Liver (tissue), 9 donors: ENCODE measurements around the gene CTLA4. TPM values are rescaled to one million over a fixed set of nuclear protein-coding genes. Genes with fewer than 3 reads are reported as not detected.

Source experiments
- DNase-seq: peaks from one replicate; pipeline ENCODE4 v3.0.0-alpha.2; 2017; ENCODE audit warnings: low spot score
- H3K27ac ChIP-seq, 2 donors: one replicate each; pipeline ENCODE4 v1.7.0; 2013; ENCODE audit warnings: inconsistent platforms in 2 of 2, low read length in 2 of 2, control low read depth in 1 of 2, low read depth in 1 of 2, mild to moderate bottlenecking in 1 of 2
- H3K27me3 ChIP-seq, 4 donors: one replicate each; pipeline versions ENCODE4 v1.6.1 to v1.7.0; 2013; ENCODE audit warnings: low read length in 3 of 4, inconsistent platforms in 1 of 4, mild to moderate bottlenecking in 1 of 4, moderate library complexity in 1 of 4; ENCODE audit not compliant: control insufficient read depth in 4 of 4, insufficient read depth in 4 of 4
- H3K36me3 ChIP-seq, 4 donors: one replicate each; pipeline versions ENCODE4 v1.6.1 to v1.7.0; 2013; ENCODE audit warnings: low read length in 3 of 4, mild to moderate bottlenecking in 3 of 4, low read depth in 1 of 4, moderate library complexity in 1 of 4; ENCODE audit not compliant: control insufficient read depth in 4 of 4, insufficient read depth in 3 of 4
- H3K4me1 ChIP-seq, 4 donors: one replicate each; pipeline versions ENCODE4 v1.6.1 to v1.7.0; 2013; ENCODE audit warnings: low read length in 3 of 4, mild to moderate bottlenecking in 3 of 4, moderate library complexity in 1 of 4; ENCODE audit not compliant: control insufficient read depth in 4 of 4, insufficient read depth in 4 of 4
- H3K4me3 ChIP-seq, 3 donors: one replicate each; pipeline versions ENCODE4 v1.6.1 to v1.7.0; 2013; ENCODE audit warnings: low read length in 3 of 3, control low read depth in 1 of 3, low read depth in 1 of 3, mild to moderate bottlenecking in 1 of 3
- H3K9ac ChIP-seq, 2 donors: one replicate each; pipeline ENCODE4 v1.7.0; 2013; ENCODE audit warnings: low read length in 2 of 2, mild to moderate bottlenecking in 2 of 2, moderate library complexity in 2 of 2, control low read depth in 1 of 2, low read depth in 1 of 2
- H3K9me3 ChIP-seq, 4 donors: one replicate each; pipeline versions ENCODE4 v1.6.1 to v1.7.0; 2013; ENCODE audit warnings: low read length in 3 of 4; ENCODE audit not compliant: control insufficient read depth in 4 of 4
- ATF3 ChIP-seq: IDR thresholded peaks from 2 replicates; pipeline ENCODE4 v1.6.1; 2016; ENCODE audit warnings: antibody characterized with exemption
- CTCF ChIP-seq: fragments of 150-350 bp; IDR thresholded peaks from 2 replicates; pipeline ENCODE4 v1.5.1; 2017; ENCODE audit warnings: improper control_type of control experiment, low read depth, low read length; ENCODE audit not compliant: missing input control
- EGR1 ChIP-seq, 2 donors: IDR thresholded peaks; 2 replicates each; pipeline ENCODE4 v1.6.1; 2016 to 2018; ENCODE audit warnings: antibody characterized with exemption in 2 of 2, low read depth in 2 of 2
- FOXA1 ChIP-seq: IDR thresholded peaks from 2 replicates; pipeline ENCODE4 v1.6.1; 2016; ENCODE audit warnings: antibody characterized with exemption
- FOXA2 ChIP-seq: IDR thresholded peaks from 2 replicates; pipeline ENCODE4 v1.6.1; 2016; ENCODE audit warnings: antibody characterized with exemption
- GABPA ChIP-seq, 2 donors: IDR thresholded peaks in 1 of 2; conservative IDR thresholded peaks in 1 of 2; 2 replicates each; pipeline ENCODE4 v1.6.1; 2016; ENCODE audit warnings: antibody characterized with exemption in 2 of 2, mild to moderate bottlenecking in 1 of 2, moderate library complexity in 1 of 2
- HNF4A ChIP-seq, 2 donors: conservative IDR thresholded peaks; 2 replicates each; pipeline ENCODE4 v1.6.1; 2016; ENCODE audit warnings: antibody characterized with exemption in 2 of 2, mild to moderate bottlenecking in 2 of 2
- HNF4G ChIP-seq: IDR thresholded peaks from 2 replicates; pipeline ENCODE4 v1.6.1; 2016; ENCODE audit warnings: antibody characterized with exemption
- JUND ChIP-seq, 2 donors: IDR thresholded peaks; 2 replicates each; pipeline ENCODE4 v1.6.1; 2016; ENCODE audit warnings: antibody characterized with exemption in 2 of 2
- NR2F2 ChIP-seq: IDR thresholded peaks from 2 replicates; pipeline ENCODE4 v1.6.1; 2016; ENCODE audit warnings: antibody characterized with exemption
- RAD21 ChIP-seq, 2 donors: IDR thresholded peaks; 2 replicates each; pipeline ENCODE4 v1.6.1; 2016; ENCODE audit warnings: antibody characterized with exemption in 2 of 2, mild to moderate bottlenecking in 2 of 2
- RXRA ChIP-seq, 2 donors: IDR thresholded peaks; 2 replicates each; pipeline ENCODE4 v1.6.1; 2017 to 2018; ENCODE audit warnings: antibody characterized with exemption in 2 of 2, mild to moderate bottlenecking in 1 of 2
- SP1 ChIP-seq: IDR thresholded peaks from 2 replicates; pipeline ENCODE4 v1.6.1; 2018; ENCODE audit warnings: antibody characterized with exemption, mild to moderate bottlenecking
- TAF1 ChIP-seq: conservative IDR thresholded peaks from 2 replicates; pipeline ENCODE4 v1.6.1; 2016; ENCODE audit warnings: antibody characterized with exemption, mild to moderate bottlenecking
- YY1 ChIP-seq: IDR thresholded peaks from 2 replicates; pipeline ENCODE4 v1.6.1; 2016; ENCODE audit warnings: antibody characterized with exemption, mild to moderate bottlenecking
- WGBS: extraction: QIAGEN DNeasy Blood & Tissue Kit; methylation state at CpG from one replicate; pipeline ENCODE4 v1.1.7; 2013; 5-methylcytosine and 5-hydroxymethylcytosine counted together
- polyA plus RNA-seq, 2 donors: library from polyadenylated mRNA; stranded (reverse) in 1 of 2; unstranded in 1 of 2; fragments of 200-250 nt in 1 of 2; fragments of >200 nt in 1 of 2; fragmentation: Nextera tagmentation in 1 of 2; extraction: Ambion mirVana in 1 of 2; gene quantifications; one replicate each; pipeline versions ENCODE4 v1.2.1 to v1.2.3, GENCODE V29; 2013 to 2015
- total RNA-seq, 2 donors: library from RNA; depleted of rRNA; stranded (reverse); fragments of >200 nt; gene quantifications; one replicate each; pipeline ENCODE4 v1.2.3, GENCODE V29; 2014
- TF ChIP-seq, protein P1 (sequence below): IDR thresholded peaks from 2 replicates; pipeline ENCODE4 v1.6.1; 2016; ENCODE audit warnings: antibody characterized with exemption, mild to moderate bottlenecking
- TF ChIP-seq, protein P2 (sequence below): IDR thresholded peaks from 2 replicates; pipeline ENCODE4 v1.6.1; 2016; ENCODE audit warnings: antibody characterized with exemption
- TF ChIP-seq, protein P3 (sequence below): IDR thresholded peaks from 2 replicates; pipeline ENCODE4 v1.6.1; 2016; ENCODE audit warnings: antibody characterized with exemption
- donor health status: healthy.
- donor health status: healthy.
- donor health status: healthy.
- donor health status: healthy.
- donor health status: healthy.

Gene CTLA4
- total and polyA plus RNA-seq, 4 donors = 0.17 TPM; not detected in 3

GRCh38 chr2:203904022-203904421 is 36.5 kb downstream of the CTLA4 start:
- Histone ChIP-seq H3K36me3 (no peaks in the 10 kb centered on the region), H3K9me3 (peaks cover 2 to 14% (median 2%) of the 10 kb centered on the region in 4 donors), H3K4me3 (no peak overlapping the region), H3K9ac (no peak overlapping the region), H3K27ac (no peak overlapping the region), H3K4me1 (peaks cover 0 to 6% (median 0%) of the 10 kb centered on the region in 4 donors), H3K27me3 (no peaks in the 10 kb centered on the region)
- DNase-seq = no peak
- WGBS = 92% methylated on average over 4 of the region's 4 CpGs
- TF ChIP-seq JUND (IDR thresholded peaks at IDR 0.05) = no peak
- no peak for TF ChIP-seq HNF4G
- TF ChIP-seq GABPA (IDR thresholded peaks at IDR 0.05 in 1 of 2, conservative IDR thresholded peaks at IDR 0.05 in 1 of 2) = no peak
- no peak for TF ChIP-seq EGR1 (IDR thresholded peaks at IDR 0.05; ENCODE audit: low read depth in 2 of 2)
- TF ChIP-seq, protein P1, sequence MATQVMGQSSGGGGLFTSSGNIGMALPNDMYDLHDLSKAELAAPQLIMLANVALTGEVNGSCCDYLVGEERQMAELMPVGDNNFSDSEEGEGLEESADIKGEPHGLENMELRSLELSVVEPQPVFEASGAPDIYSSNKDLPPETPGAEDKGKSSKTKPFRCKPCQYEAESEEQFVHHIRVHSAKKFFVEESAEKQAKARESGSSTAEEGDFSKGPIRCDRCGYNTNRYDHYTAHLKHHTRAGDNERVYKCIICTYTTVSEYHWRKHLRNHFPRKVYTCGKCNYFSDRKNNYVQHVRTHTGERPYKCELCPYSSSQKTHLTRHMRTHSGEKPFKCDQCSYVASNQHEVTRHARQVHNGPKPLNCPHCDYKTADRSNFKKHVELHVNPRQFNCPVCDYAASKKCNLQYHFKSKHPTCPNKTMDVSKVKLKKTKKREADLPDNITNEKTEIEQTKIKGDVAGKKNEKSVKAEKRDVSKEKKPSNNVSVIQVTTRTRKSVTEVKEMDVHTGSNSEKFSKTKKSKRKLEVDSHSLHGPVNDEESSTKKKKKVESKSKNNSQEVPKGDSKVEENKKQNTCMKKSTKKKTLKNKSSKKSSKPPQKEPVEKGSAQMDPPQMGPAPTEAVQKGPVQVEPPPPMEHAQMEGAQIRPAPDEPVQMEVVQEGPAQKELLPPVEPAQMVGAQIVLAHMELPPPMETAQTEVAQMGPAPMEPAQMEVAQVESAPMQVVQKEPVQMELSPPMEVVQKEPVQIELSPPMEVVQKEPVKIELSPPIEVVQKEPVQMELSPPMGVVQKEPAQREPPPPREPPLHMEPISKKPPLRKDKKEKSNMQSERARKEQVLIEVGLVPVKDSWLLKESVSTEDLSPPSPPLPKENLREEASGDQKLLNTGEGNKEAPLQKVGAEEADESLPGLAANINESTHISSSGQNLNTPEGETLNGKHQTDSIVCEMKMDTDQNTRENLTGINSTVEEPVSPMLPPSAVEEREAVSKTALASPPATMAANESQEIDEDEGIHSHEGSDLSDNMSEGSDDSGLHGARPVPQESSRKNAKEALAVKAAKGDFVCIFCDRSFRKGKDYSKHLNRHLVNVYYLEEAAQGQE = no peak
- TF ChIP-seq, protein P2, sequence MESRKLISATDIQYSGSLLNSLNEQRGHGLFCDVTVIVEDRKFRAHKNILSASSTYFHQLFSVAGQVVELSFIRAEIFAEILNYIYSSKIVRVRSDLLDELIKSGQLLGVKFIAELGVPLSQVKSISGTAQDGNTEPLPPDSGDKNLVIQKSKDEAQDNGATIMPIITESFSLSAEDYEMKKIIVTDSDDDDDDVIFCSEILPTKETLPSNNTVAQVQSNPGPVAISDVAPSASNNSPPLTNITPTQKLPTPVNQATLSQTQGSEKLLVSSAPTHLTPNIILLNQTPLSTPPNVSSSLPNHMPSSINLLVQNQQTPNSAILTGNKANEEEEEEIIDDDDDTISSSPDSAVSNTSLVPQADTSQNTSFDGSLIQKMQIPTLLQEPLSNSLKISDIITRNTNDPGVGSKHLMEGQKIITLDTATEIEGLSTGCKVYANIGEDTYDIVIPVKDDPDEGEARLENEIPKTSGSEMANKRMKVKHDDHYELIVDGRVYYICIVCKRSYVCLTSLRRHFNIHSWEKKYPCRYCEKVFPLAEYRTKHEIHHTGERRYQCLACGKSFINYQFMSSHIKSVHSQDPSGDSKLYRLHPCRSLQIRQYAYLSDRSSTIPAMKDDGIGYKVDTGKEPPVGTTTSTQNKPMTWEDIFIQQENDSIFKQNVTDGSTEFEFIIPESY = no peak
- TF ChIP-seq RXRA (IDR thresholded peaks at IDR 0.05) = no peak
- no peak for TF ChIP-seq ATF3
- no peak for TF ChIP-seq CTCF
- TF ChIP-seq FOXA1 = no peak
- no peak for TF ChIP-seq SP1
- TF ChIP-seq NR2F2 = no peak
- TF ChIP-seq HNF4A (conservative IDR thresholded peaks at IDR 0.05) = no peak
- TF ChIP-seq YY1 = no peak
- TF ChIP-seq RAD21 (IDR thresholded peaks at IDR 0.05) = no peak
- TF ChIP-seq FOXA2 = no peak
- TF ChIP-seq, protein P3, sequence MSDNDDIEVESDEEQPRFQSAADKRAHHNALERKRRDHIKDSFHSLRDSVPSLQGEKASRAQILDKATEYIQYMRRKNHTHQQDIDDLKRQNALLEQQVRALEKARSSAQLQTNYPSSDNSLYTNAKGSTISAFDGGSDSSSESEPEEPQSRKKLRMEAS = no peak
- TF ChIP-seq TAF1 = no peak
